Neural progenitor cell (in vitro differentiated cells): ENCODE measurements around the gene GSDMA. TPM values are rescaled to one million over a fixed set of nuclear protein-coding genes. Genes with fewer than 3 reads are reported as not detected.

Experiments
- DNase-seq: peaks from one replicate; pipeline ENCODE4 v3.0.0-alpha.2; 2016; ENCODE audit warnings: low spot score
- H2AFZ ChIP-seq: fragments of 200-600 bp; sonication (generic); replicated peaks from 2 replicates; pipeline ENCODE4 v1.6.1; 2016; ENCODE audit warnings: antibody characterized with exemption
- H3F3A ChIP-seq: fragments of 200-600 bp; sonication (generic); 2 replicates; pipeline ENCODE4 v1.6.1; 2016; ENCODE audit warnings: antibody characterized with exemption, low read depth
- H3K27ac ChIP-seq: fragments of 200-600 bp; sonication (generic); 2 replicates; pipeline ENCODE4 v1.5.1; 2016; ENCODE audit warnings: mild to moderate bottlenecking
- H3K27me3 ChIP-seq: fragments of 200-600 bp; sonication (generic); 2 replicates; pipeline ENCODE4 v1.6.1; 2016; ENCODE audit warnings: mild to moderate bottlenecking, moderate library complexity
- H3K36me3 ChIP-seq: fragments of 200-600 bp; sonication (generic); 2 replicates; pipeline ENCODE4 v1.5.1; 2016
- H3K4me1 ChIP-seq: fragments of 200-600 bp; sonication (generic); 2 replicates; pipeline ENCODE4 v1.6.1; 2016; ENCODE audit warnings: mixed run types
- H3K4me2 ChIP-seq: fragments of 200-600 bp; sonication (generic); 2 replicates; pipeline ENCODE4 v1.6.1; 2016
- H3K4me3 ChIP-seq: fragments of 200-600 bp; sonication (generic); 2 replicates; pipeline ENCODE4 v1.5.1; 2016
- H3K79me2 ChIP-seq: fragments of 200-600 bp; sonication (generic); 2 replicates; pipeline ENCODE4 v1.6.1; 2016; ENCODE audit warnings: low read depth
- H3K9ac ChIP-seq: fragments of 200-600 bp; sonication (generic); 2 replicates; pipeline ENCODE4 v1.6.1; 2016
- H3K9me3 ChIP-seq: fragments of 200-600 bp; sonication (generic); 2 replicates; pipeline ENCODE4 v1.5.1; 2016; ENCODE audit warnings: low read depth
- H4K20me1 ChIP-seq: fragments of 200-600 bp; sonication (generic); 2 replicates; pipeline ENCODE4 v1.6.1; 2016; ENCODE audit warnings: low read depth
- H3K27ac Mint-ChIP-seq: 3 replicates; pipeline ENCODE4 v1.8.0; 2021; ENCODE audit warnings: mixed read lengths
- H3K27me3 Mint-ChIP-seq: 2 replicates; pipeline ENCODE4 v1.8.0; 2022; ENCODE audit warnings: low read depth, mild to moderate bottlenecking, inconsistent platforms, moderate library complexity, mixed read lengths; ENCODE audit not compliant: insufficient read depth
- H3K36me3 Mint-ChIP-seq: 3 replicates; pipeline ENCODE4 v1.8.0; 2021; ENCODE audit warnings: mixed read lengths
- H3K4me1 Mint-ChIP-seq: 3 replicates; pipeline ENCODE4 v1.8.0; 2021; ENCODE audit warnings: mixed read lengths
- H3K4me3 Mint-ChIP-seq: 3 replicates; pipeline ENCODE4 v1.8.0; 2021; ENCODE audit warnings: mild to moderate bottlenecking, moderate library complexity, mixed read lengths
- H3K9me3 Mint-ChIP-seq: 3 replicates; pipeline ENCODE4 v1.8.0; 2020; ENCODE audit warnings: mixed read lengths
- CTCF ChIP-seq: fragments of 200-600 bp; sonication (generic); IDR thresholded peaks from 2 replicates; pipeline ENCODE4 v1.5.1; 2017; ENCODE audit warnings: antibody characterized with exemption, mild to moderate bottlenecking
- EZH2 ChIP-seq: fragments of 200-600 bp; sonication (generic); IDR thresholded peaks from 2 replicates; pipeline ENCODE4 v1.6.1; 2017; ENCODE audit warnings: antibody characterized with exemption, mild to moderate bottlenecking, moderate library complexity
- EZH2phosphoT487 ChIP-seq: fragments of 200-600 bp; sonication (generic); IDR thresholded peaks from 2 replicates; pipeline ENCODE4 v1.6.1; 2017; ENCODE audit warnings: antibody characterized with exemption
- total RNA-seq: library from RNA; depleted of rRNA; stranded (reverse); fragments of >200 nt; gene quantifications from 2 replicates; pipeline ENCODE4 v1.2.3, GENCODE V29; 2015; ENCODE audit warnings: low replicate concordance

The GSDMA gene
- total RNA-seq, 1 donor from 2014 or later = not detected

GRCh38 chr17:39916918-39917317 is 45.9 kb upstream of the GSDMA start:
- no peak overlapping the region for H3K4me3 Mint-ChIP-seq
- H3K4me3 ChIP-seq = no peak overlapping the region

GRCh38 chr17:39919087-39919683 is 43.6 kb upstream of the GSDMA start:
- no peak overlapping the region for H2AFZ ChIP-seq
- Mint-ChIP-seq H3K9me3 (no peaks in the 10 kb centered on the region), H3K27me3 (no peaks in the 10 kb centered on the region), H3K4me3 (no peak overlapping the region), H3K4me1 (peaks cover 1% of the 10 kb centered on the region), H3K36me3 (peaks cover 15% of the 10 kb centered on the region), H3K27ac (no peak overlapping the region)
- H3K4me3 ChIP-seq = no peak overlapping the region
- peaks cover 2% of the 10 kb centered on the region for H3K4me1 ChIP-seq
- TF ChIP-seq CTCF = no peak
- no peak for TF ChIP-seq EZH2phosphoT487
- no peak for TF ChIP-seq EZH2
- no peak overlapping the region for H3K9ac ChIP-seq
- H3K36me3 ChIP-seq = no peaks in the 10 kb centered on the region
- no peak overlapping the region for H3K27ac ChIP-seq
- DNase-seq = no peak
- H4K20me1 ChIP-seq = peaks cover 2% of the 10 kb centered on the region
- no peaks in the 10 kb centered on the region for H3K27me3 ChIP-seq
- no peaks in the 10 kb centered on the region for H3K79me2 ChIP-seq
- H3K9me3 ChIP-seq = no peaks in the 10 kb centered on the region
- H3F3A ChIP-seq = no peaks in the 10 kb centered on the region
- H3K4me2 ChIP-seq = no peak overlapping the region

More at GRCh38 chr17:39916918-39917317, 45.9 kb upstream of the GSDMA start:
- H3K4me1 ChIP-seq = no peaks in the 10 kb centered on the region
- H3K79me2 ChIP-seq = no peaks in the 10 kb centered on the region
- peaks cover 8% of the 10 kb centered on the region for H3K36me3 Mint-ChIP-seq
- no peak overlapping the region for H3K27ac ChIP-seq
- TF ChIP-seq EZH2 = no peak
- peak; percentile 25 for TF ChIP-seq CTCF
- H3K9ac ChIP-seq = no peak overlapping the region
- no peaks in the 10 kb centered on the region for H3K9me3 Mint-ChIP-seq
- H3K36me3 ChIP-seq = no peaks in the 10 kb centered on the region
- H3K27me3 Mint-ChIP-seq = no peaks in the 10 kb centered on the region
- H3K4me2 ChIP-seq = no peak overlapping the region
- no peaks in the 10 kb centered on the region for H3F3A ChIP-seq
- no peak overlapping the region for H2AFZ ChIP-seq
- H4K20me1 ChIP-seq = no peaks in the 10 kb centered on the region
- DNase-seq = no peak
- H3K27me3 ChIP-seq = no peaks in the 10 kb centered on the region
- no peak overlapping the region for H3K27ac Mint-ChIP-seq
- no peaks in the 10 kb centered on the region for H3K9me3 ChIP-seq
- no peaks in the 10 kb centered on the region for H3K4me1 Mint-ChIP-seq

GRCh38 chr17:39920218-39921210 is 42.3 kb upstream of the GSDMA start:
- H3K27me3 ChIP-seq = no peaks in the 10 kb centered on the region
- Mint-ChIP-seq H3K4me1 (peaks cover 9% of the 10 kb centered on the region), H3K9me3 (no peaks in the 10 kb centered on the region), H3K27ac (no peak overlapping the region), H3K36me3 (peaks cover 17% of the 10 kb centered on the region), H3K4me3 (no peak overlapping the region), H3K27me3 (no peaks in the 10 kb centered on the region)
- H3K27ac ChIP-seq = no peak overlapping the region
- no peak for DNase-seq
- no peak overlapping the region for H3K4me2 ChIP-seq
- H3K9me3 ChIP-seq = no peaks in the 10 kb centered on the region
- peaks cover 11% of the 10 kb centered on the region for H3K4me1 ChIP-seq
- H3F3A ChIP-seq = no peaks in the 10 kb centered on the region
- TF ChIP-seq CTCF = no peak
- TF ChIP-seq EZH2phosphoT487 = no peak
- no peak for TF ChIP-seq EZH2
- peaks cover 9% of the 10 kb centered on the region for H3K79me2 ChIP-seq
- H3K9ac ChIP-seq = no peak overlapping the region
- H2AFZ ChIP-seq = no peak overlapping the region
- H3K36me3 ChIP-seq = no peaks in the 10 kb centered on the region
- H3K4me3 ChIP-seq = no peak overlapping the region
- peaks cover 16% of the 10 kb centered on the region for H4K20me1 ChIP-seq
